GM12873 (cell line): Measurements from ENCODE around the gene KLK11.

Source experiments
- CTCF ChIP-seq: IDR thresholded peaks from 2 replicates; pipeline ENCODE4 v1.5.1; 2012; ENCODE audit warnings: low read depth, mild to moderate bottlenecking, moderate library complexity, low read length, control low read depth; ENCODE audit not compliant: insufficient read depth; ENCODE audit errors: missing control alignments

KLK11 gene

DNA sequence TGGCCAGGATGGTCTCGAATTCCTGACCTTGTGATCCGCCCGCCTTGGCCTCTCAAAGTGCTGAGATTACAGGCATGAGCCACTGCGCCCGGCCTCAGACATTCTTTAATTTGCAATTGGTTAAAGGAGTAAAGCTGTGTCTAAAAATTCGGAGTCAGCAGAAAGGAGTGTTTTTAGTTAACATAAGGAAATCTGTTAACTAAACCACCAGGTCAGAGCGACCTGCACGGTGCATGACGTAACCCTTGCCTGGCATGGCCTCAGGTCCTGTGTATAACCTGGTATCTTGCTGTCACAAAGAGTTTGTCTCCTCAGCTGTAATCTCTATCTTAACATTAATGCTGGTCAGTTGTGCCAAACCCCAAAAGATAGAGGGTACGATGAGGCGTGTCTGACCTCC lies 17.9 kb upstream of the KLK11 start:
- TF ChIP-seq CTCF = no peak

DNA sequence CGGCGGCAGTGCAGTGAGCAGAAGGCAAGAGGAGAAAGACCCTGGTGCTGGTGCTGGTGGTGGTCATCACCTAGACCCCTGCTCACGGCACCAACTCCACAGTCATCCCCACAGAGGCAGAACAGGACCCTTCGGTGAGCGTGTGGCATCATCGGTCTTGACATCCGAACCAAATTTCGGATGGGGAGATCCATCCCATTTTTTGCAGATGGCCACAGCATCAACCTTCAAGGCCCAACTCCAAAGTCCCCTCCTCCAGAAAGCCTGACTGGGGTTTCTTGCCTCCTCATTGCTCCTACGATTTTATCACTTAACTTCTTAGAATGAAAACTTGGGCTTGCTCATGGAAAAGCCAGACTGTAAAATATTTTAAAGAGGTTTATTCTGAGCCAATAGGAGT lies 17.1 kb upstream of the KLK11 start:
- TF ChIP-seq CTCF = no peak

- no peak for TF ChIP-seq CTCF
These were observed 13.7 kb upstream of the KLK11 start for GRCh38 chr19:51040151-51040550.

- no peak for TF ChIP-seq CTCF
These were observed 10.1 kb upstream of the KLK11 start for GRCh38 chr19:51036519-51036918.

- TF ChIP-seq CTCF = no peak
These were observed 8.3 kb upstream of the KLK11 start, which contains the start of gene KLK12 for GRCh38 chr19:51034704-51035103. TSS of gene KLK12 (minus strand) at chr19:51035002. CDS start at chr19:51034621, 381 bp downstream.

DNA sequence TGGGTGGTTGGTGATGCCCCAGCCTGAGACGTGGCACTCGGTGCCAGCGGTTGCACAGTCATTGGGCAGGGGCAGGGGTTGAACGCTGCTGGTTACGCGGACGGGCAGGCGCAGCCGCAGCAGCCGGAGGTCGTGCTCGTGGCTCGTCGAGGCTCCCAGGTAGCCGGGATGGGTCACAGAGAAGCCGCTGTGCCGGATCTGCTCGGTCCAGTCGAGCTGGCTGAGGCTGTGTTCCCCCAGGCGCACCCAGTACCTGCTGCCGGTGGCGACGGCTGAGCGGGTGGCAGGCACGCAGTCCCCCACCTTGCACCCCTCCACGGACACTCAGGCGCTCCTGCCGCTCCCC lies 5.4 kb upstream of the KLK11 start:
- TF ChIP-seq CTCF = no peak

DNA sequence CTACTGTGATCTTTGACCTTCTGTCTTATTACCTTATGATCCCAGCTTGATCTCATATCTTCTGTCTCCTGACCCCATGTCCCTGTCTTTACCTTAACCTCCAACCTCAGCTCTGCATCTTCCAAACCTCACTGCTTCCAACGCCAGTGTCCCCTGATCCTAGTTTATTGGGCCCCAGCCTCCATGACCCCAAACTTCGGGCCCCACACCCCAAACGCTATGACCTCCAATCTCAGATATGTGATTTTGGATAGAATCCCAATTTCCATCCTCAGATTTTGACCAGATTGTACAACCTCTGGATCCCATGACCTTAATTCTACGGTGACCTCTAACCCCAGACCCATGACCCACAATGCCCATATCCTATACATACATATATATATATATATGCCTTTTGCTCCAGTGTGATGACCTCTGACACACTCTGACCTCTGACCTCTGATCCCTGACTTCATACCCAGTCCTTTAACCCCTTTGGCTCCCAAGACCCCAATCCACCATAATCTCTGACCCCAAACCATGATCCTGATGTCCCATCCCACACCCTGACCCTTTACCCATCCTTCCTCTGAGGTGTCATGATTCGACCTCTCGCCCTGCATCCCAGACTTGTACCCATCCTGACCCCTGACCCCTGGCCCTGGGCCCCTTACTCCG lies 4.9 kb upstream of the KLK11 start:
- no peak for TF ChIP-seq CTCF
